GM04503 (cell line): ENCODE results near the gene SLC2A9.
"Not testable (repeated sequence)": the region's sequence is repeated elsewhere in the genome, so short reads cannot be mapped to it uniquely, and the experiment has no call there.

Source experiments
- DNase-seq: peaks from one replicate; pipeline ENCODE4 v3.0.0-alpha.2; 2012; ENCODE audit warnings: low read depth

SLC2A9 gene

GRCh38 chr4:9826551-9826950 is 194.7 kb downstream of the SLC2A9 start:
- DNase-seq, result no peak

DNA sequence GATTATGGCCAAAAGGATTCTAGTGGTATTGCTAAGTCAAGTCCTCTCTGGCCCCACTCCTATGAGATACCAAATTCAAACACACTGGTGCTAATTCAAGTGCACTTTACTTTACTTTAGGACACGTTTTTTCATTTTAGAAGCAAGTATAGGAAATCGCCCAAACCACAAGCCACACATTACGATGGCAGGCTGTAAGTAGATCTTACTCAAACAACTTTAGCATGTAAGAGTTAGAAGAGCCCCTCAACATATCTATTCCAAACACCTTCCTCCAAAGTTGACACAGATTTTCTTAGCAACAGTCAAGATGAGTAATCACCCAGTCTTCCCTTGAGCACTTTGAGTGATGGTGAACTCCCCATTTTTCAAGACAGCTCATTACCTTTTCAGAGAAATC is 196.2 kb downstream of the SLC2A9 start:
- DNase-seq, result no peak

GRCh38 chr4:9820343-9820742 is 201.0 kb downstream of the SLC2A9 start:
- DNase-seq, result no peak

GRCh38 chr4:9816285-9816684 is 205.0 kb downstream of the SLC2A9 start:
- DNase-seq, result no peak

- no peak for DNase-seq
Observed at GRCh38 chr4:9812501-9813340, 208.6 kb downstream of the SLC2A9 start.

DNA sequence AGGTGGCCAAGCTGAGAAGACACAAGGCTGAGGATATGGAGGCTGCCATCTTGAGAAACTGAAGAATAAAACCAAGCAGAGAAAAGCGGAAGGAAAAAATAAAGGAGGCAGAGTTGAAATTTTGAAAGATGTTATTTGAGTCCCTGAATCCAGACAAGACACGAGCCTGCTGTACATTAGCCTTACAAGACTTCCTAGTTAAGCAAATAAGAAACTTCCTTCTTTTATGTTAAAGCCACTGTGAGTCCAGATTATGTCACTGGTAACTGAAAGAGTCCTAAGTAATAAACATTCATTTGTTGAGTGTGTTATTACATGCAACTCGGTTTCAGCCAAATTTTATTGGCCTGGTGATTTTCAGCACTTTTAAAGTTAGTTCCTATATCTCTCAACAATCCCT is 209.5 kb downstream of the SLC2A9 start:
- no peak for DNase-seq

DNA sequence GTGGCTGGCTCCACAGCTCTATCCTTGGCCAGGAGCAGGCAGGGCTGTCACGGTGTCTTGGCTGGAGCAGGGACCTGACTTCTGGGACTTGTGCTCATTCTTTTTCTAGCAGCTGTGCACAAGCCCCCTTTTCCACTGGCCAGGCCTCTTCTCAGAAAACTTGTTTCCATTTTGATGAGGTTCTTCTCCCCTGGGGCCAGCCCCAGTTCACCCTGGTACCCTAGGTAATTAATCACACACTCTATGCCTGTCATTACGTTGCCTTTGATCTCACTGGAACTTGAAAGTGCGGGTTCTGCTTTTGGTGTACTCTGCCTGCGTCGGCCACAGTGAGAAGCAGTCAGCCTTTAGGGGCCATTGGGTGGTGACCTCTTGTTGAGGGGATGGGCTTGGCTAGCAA is 213.2 kb downstream of the SLC2A9 start:
- DNase-seq, result no peak

DNA sequence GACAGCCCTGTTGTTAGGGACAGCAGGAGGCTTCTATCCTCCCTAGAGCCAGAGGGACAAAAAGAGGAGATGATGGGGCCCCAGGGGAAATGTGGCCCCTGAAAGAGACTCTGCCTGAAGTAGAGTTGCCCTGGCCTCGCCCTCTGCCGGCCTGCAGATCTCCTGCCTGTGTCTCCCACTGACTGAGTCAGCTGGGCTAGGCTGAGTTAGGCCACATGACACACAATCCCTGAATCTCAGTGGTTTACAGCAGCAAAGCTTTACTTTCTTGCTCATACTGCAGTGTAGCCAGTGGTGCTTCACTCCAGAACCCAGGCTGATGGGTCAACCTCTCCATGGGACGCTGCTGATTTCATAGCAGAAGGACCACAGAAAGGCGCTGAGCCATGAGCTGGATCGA is 216.4 kb downstream of the SLC2A9 start:
- no peak for DNase-seq

- DNase-seq, result no peak
Observed at GRCh38 chr4:9800848-9801247, 220.4 kb downstream of the SLC2A9 start.

DNA sequence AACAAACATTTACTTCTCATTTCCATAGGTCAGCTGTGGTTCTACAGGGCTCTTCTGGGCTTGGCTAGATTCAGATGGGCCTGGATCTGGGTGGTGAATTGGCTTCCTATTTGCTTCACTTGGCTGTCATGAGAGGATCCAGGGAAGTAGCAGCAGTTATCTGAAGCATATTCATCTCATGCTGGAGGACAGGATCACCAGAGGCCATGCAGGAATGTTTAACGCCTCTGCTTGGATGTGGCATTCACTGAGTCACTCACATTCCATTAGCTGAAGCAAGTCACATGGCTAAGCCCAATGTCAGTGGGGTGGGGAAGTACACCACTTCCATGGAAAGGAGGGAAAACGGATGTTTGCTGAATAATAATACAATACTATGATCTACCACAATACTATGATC is 224.7 kb downstream of the SLC2A9 start:
- DNase-seq, result not testable (repeated sequence)

DNA sequence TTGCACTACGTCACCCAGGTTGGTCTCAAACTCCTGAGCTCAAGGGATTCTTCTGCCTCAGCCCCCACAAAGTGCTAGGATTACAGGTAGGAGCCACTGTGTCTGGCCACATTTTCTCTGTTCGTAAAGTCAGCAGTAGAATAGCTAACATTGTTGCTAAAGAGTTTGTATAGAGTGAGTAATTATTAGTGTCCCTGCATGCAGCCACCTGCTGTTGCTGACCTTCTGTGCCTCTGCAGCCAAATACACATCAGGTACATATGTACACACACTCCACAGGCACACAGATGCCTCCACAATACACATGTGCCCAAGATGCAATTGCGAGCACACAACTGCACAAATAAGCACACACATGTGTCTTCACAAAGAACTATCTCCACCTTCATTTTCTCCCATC is 228.9 kb downstream of the SLC2A9 start:
- no peak for DNase-seq

DNA sequence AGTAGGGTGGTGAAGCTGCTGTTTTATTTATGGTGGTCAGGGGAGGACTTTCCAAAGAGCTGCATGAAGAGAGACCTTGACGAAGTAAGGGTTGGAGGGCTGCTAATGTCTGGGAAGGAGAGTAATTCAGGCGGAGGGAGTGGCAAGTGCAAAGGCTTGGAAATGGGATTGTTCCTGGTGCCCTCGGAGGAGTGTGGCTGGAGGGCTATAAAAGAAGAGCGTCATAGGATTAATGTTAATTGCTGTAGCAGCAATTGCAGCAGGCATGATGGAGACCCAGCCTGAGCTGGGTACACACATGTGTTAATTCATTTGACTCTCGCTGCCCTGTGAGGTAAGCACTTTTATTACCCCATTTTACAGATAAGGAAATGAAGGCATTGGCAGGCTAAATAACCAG is 235.4 kb downstream of the SLC2A9 start:
- not testable (repeated sequence) for DNase-seq

GRCh38 chr4:9782136-9782436 is 239.2 kb downstream of the SLC2A9 start:
- DNase-seq, result no peak

GRCh38 chr4:9781343-9782135 is 239.8 kb downstream of the SLC2A9 start, which contains the start of gene DRD5:
TSS of gene DRD5 (plus strand) at chr4:9781634. CDS start at chr4:9782030, 396 bp downstream.
- DNase-seq, result no peak
